ENCODE data around the gene ARL5C. TPM values are rescaled to one million over a fixed set of nuclear protein-coding genes. Genes with fewer than 3 reads are reported as not detected.

The ARL5C gene
- total and polyA plus RNA-seq, 12 donors, result not detected

DNA sequence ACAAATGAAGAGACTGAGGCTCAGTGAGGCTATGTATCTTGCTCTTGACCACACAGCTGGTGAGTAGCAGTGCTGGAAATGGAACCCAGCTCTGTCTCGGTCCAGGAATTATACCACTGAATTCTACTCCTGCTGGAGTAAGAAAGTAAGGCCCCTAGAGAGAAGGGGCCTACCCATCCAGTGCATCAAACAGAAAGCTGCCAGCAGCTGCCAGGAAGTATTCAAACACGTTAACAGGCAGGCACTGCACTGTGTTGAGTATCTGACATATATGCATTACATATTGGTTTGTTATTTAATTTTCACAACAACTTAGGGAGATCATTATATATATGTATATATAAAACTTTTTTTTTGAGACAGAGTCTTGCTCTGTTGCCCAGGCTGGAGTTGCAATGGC lies 4.0 kb downstream of the ARL5C start:
- DNase-seq (no peak), ATAC-seq (no peak)
- peaks cover 2 to 34% (median 28%) of the 10 kb centered on the region in 9 donors for H3K4me1 ChIP-seq
- no peak overlapping the region for H3K4me3 ChIP-seq
- intact Hi-C loops (cut with DNase I), result loop anchor here in 4 of 10 donors (10.0 kb wide), 2 partner anchors 73 to 83 kb away; no protein-coding TSS in a partner anchor
- no peaks in the 10 kb centered on the region for H3K9me3 ChIP-seq
- 77 to 87% methylated on average over 2 of the region's 2 CpGs for WGBS, 2 donors
- peaks cover 0 to 8% (median 0%) of the 10 kb centered on the region in 7 donors for H3K27me3 ChIP-seq
- TF ChIP-seq, protein P1, sequence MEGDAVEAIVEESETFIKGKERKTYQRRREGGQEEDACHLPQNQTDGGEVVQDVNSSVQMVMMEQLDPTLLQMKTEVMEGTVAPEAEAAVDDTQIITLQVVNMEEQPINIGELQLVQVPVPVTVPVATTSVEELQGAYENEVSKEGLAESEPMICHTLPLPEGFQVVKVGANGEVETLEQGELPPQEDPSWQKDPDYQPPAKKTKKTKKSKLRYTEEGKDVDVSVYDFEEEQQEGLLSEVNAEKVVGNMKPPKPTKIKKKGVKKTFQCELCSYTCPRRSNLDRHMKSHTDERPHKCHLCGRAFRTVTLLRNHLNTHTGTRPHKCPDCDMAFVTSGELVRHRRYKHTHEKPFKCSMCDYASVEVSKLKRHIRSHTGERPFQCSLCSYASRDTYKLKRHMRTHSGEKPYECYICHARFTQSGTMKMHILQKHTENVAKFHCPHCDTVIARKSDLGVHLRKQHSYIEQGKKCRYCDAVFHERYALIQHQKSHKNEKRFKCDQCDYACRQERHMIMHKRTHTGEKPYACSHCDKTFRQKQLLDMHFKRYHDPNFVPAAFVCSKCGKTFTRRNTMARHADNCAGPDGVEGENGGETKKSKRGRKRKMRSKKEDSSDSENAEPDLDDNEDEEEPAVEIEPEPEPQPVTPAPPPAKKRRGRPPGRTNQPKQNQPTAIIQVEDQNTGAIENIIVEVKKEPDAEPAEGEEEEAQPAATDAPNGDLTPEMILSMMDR (IDR thresholded peaks at IDR 0.05), result no peak
- no peak overlapping the region for H3K27ac ChIP-seq
- H3K36me3 ChIP-seq, result no peaks in the 10 kb centered on the region

DNA sequence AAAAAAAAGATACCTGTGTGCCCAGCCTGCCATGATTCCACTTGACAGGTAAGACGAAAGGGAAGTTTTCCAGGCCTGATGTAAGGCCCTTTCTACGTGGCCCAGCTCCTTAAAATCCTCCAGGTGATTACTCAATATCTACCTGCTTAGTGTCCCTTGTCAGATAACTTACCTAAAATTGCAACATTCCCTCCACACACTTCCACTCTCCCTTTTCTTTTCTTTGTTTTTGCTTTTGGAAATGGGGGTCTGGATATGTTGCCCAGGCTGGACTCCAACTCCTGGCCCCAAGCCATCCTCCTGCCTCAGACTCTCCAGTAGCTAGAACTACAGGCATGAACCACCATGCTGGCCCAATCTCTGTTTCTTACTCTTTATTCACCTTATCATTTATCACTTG lies 7.3 kb downstream of the ARL5C start:
- ATAC-seq, result no peak
- no peak for DNase-seq
- 90 to 95% methylated on average over 2 of the region's 2 CpGs for WGBS, 2 donors
- H3K4me3 ChIP-seq, result no peak overlapping the region
- TF ChIP-seq, protein P1 (IDR thresholded peaks at IDR 0.05), result no peak
- no peaks in the 10 kb centered on the region for H3K9me3 ChIP-seq
- H3K27me3 ChIP-seq, result peaks cover 0 to 3% (median 0%) of the 10 kb centered on the region in 7 donors
- H3K36me3 ChIP-seq, result no peaks in the 10 kb centered on the region
- intact Hi-C loops (cut with DNase I), result loop anchor here in 1 of 10 donors (10.0 kb wide), 1 partner anchor 284 kb away; the partner anchor contains the start of gene LASP1
- H3K4me1 ChIP-seq, result peaks cover 0 to 19% (median 0%) of the 10 kb centered on the region in 9 donors
- no peak overlapping the region for H3K27ac ChIP-seq

- 63% methylated on average over 7 of the region's 7 CpGs for WGBS, 2 donors
- DNase-seq, result no peak
- intact Hi-C loops (cut with DNase I), result loop anchor here in 1 of 10 donors (10.0 kb wide), 1 partner anchor 282 kb away; the partner anchor contains the start of gene LASP1
Measured at GRCh38 chr17:39156491-39156890, 9.5 kb downstream of the ARL5C start.

GRCh38 chr17:39155654-39156053 lies 10.3 kb downstream of the ARL5C start:
- intact Hi-C loops (cut with DNase I), result loop anchor here in 1 of 10 donors (10.0 kb wide), 1 partner anchor 281 kb away; the partner anchor contains the start of gene LASP1
- TF ChIP-seq, protein P1 (IDR thresholded peaks at IDR 0.05), result no peak
- ATAC-seq (no peak), DNase-seq (no peak)
- Histone ChIP-seq H3K4me3 (no peak overlapping the region), H3K9me3 (no peaks in the 10 kb centered on the region), H3K27ac (no peak overlapping the region), H3K4me1 (peaks cover 3 to 34% (median 16%) of the 10 kb centered on the region in 9 donors), H3K27me3 (peaks cover 0 to 21% (median 6%) of the 10 kb centered on the region in 7 donors), H3K36me3 (no peaks in the 10 kb centered on the region)
- 40 to 43% methylated on average over 2 of the region's 2 CpGs for WGBS, 2 donors

More at GRCh38 chr17:39156491-39156890, 9.5 kb downstream of the ARL5C start:
- H3K36me3 ChIP-seq, result no peaks in the 10 kb centered on the region
- TF ChIP-seq, protein P1 (IDR thresholded peaks at IDR 0.05), result no peak
- H3K4me3 ChIP-seq, result no peak overlapping the region
- no peaks in the 10 kb centered on the region for H3K9me3 ChIP-seq
- peaks cover 0 to 13% (median 3%) of the 10 kb centered on the region in 7 donors for H3K27me3 ChIP-seq
- no peak overlapping the region for H3K27ac ChIP-seq
- H3K4me1 ChIP-seq, result peaks cover 3 to 38% (median 14%) of the 10 kb centered on the region in 9 donors
- ATAC-seq, result no peak
